Right kidney (tissue), 9 donors: ENCODE results near the gene TEK.
"Not testable (repeated sequence)": the region's sequence is repeated elsewhere in the genome, so short reads cannot be mapped to it uniquely, and the experiment has no call there.

ENCODE experiments used
- DNase-seq: peaks from one replicate; pipeline ENCODE4 v3.0.0-alpha.2; 2016
- long read RNA-seq, 8 donors: transcript quantifications; one replicate each; lab custom pipeline, GENCODE V29; 2026

Gene TEK
- long read RNA-seq, donor 1, full-length matches to known transcripts = 1 of 12 reads
- long read RNA-seq, donor 1, partial matches to known transcripts = 11 of 12 reads
- long read RNA-seq, donor 1, other reads (novel, unspliced or antisense) = 0 of 12 reads
- long read RNA-seq, donor 2, partial matches to known transcripts = 9 of 10 reads
- long read RNA-seq, donor 2, other reads (novel, unspliced or antisense) = 0 of 10 reads
- long read RNA-seq, donor 3, partial matches to known transcripts = 9 of 9 reads
- long read RNA-seq, donor 3, other reads (novel, unspliced or antisense) = 0 of 9 reads
- long read RNA-seq, donor 4 = 0 reads
- long read RNA-seq, donor 5, full-length matches to known transcripts = 2 of 2 reads
- long read RNA-seq, donor 5, partial matches to known transcripts = 0 of 2 reads
- long read RNA-seq, donor 5, other reads (novel, unspliced or antisense) = 0 of 2 reads
- long read RNA-seq, donor 6 = 0 reads
- long read RNA-seq, donor 7 = 0 reads
- long read RNA-seq, donor 8, full-length matches to known transcripts = 1 of 1 reads
- long read RNA-seq, donor 8, partial matches to known transcripts = 0 of 1 reads
- long read RNA-seq, donor 8, other reads (novel, unspliced or antisense) = 0 of 1 reads

GRCh38 chr9:27108981-27109541 lies at the start of gene TEK:
TSS of gene TEK (plus strand) at chr9:27109225. CDS start at chr9:27109591, 366 bp downstream.
- no peak for DNase-seq

- no peak for DNase-seq
These were observed 49.6 kb upstream of the TEK start for GRCh38 chr9:27059412-27059811.

- DNase-seq = no peak
These were observed 49.1 kb upstream of the TEK start for GRCh38 chr9:27059907-27060306.

GRCh38 chr9:27065288-27065687 lies 43.7 kb upstream of the TEK start:
- DNase-seq = no peak

- no peak for DNase-seq
These were observed 34.9 kb upstream of the TEK start for GRCh38 chr9:27073841-27074728.

GRCh38 chr9:27078685-27079084 lies 30.3 kb upstream of the TEK start:
- DNase-seq = no peak

GRCh38 chr9:27085456-27085855 lies 23.6 kb upstream of the TEK start:
- no peak for DNase-seq

- DNase-seq = no peak
These were observed 22.0 kb upstream of the TEK start for GRCh38 chr9:27086818-27087680.

- DNase-seq = no peak
These were observed 20.0 kb upstream of the TEK start for GRCh38 chr9:27088981-27089380.

GRCh38 chr9:27089706-27090105 lies 19.3 kb upstream of the TEK start:
- DNase-seq = no peak

- no peak for DNase-seq
These were observed 18.8 kb upstream of the TEK start for GRCh38 chr9:27090231-27090630.

- no peak for DNase-seq
These were observed 18.3 kb upstream of the TEK start for GRCh38 chr9:27090711-27091110.

GRCh38 chr9:27092496-27092895 lies 16.5 kb upstream of the TEK start:
- DNase-seq = not testable (repeated sequence)

- not testable (repeated sequence) for DNase-seq
These were observed 15.5 kb upstream of the TEK start for GRCh38 chr9:27093384-27094067.

GRCh38 chr9:27094640-27095298 lies 14.3 kb upstream of the TEK start:
- no peak for DNase-seq

- no peak for DNase-seq
These were observed 1.8 kb upstream of the TEK start for GRCh38 chr9:27107241-27107640.

GRCh38 chr9:27109621-27110020 lies 596 bp downstream of the TEK start:
- DNase-seq = no peak

- DNase-seq = no peak
These were observed 1.2 kb downstream of the TEK start for GRCh38 chr9:27110181-27110580.

- no peak for DNase-seq
These were observed 3.2 kb downstream of the TEK start for GRCh38 chr9:27112235-27112634.

- DNase-seq = no peak
These were observed 8.6 kb downstream of the TEK start for GRCh38 chr9:27117489-27118135.
